Astrocyte (in vitro differentiated cells and primary cell): ENCODE data around the gene TMEM183A. TPM values are rescaled to one million over a fixed set of nuclear protein-coding genes. Genes with fewer than 3 reads are reported as not detected.
"Not testable (repeated sequence)": the region's sequence is repeated elsewhere in the genome, so short reads cannot be mapped to it uniquely, and the experiment has no call there.

Source experiments
- DNase-seq: peaks from one replicate; pipeline ENCODE4 v3.0.0-alpha.2; 2010; ENCODE audit warnings: low read depth
- FAIRE-seq: peaks from 2 replicates; lab custom pipeline; 2011; peaks lifted over from hg19 to GRCh38; lab: Jason Lieb, UNC
- H2AFZ ChIP-seq: 2 replicates; pipeline ENCODE4 v1.6.0; 2012; ENCODE audit warnings: low read depth, low read length, inconsistent platforms
- H3K27ac ChIP-seq: 2 replicates; pipeline ENCODE4 v1.5.1; 2011; ENCODE audit warnings: low read depth, low read length, inconsistent platforms
- H3K27me3 ChIP-seq: 2 replicates; pipeline ENCODE4 v1.6.0; 2011; ENCODE audit warnings: low read length, inconsistent platforms; ENCODE audit not compliant: insufficient read depth
- H3K36me3 ChIP-seq: 2 replicates; pipeline ENCODE4 v1.5.1; 2011; ENCODE audit warnings: low read length, inconsistent platforms; ENCODE audit not compliant: insufficient read depth
- H3K4me1 ChIP-seq: 2 replicates; pipeline ENCODE4 v1.5.1; 2011; ENCODE audit warnings: low read length, inconsistent platforms; ENCODE audit not compliant: insufficient read depth
- H3K4me2 ChIP-seq: 2 replicates; pipeline ENCODE4 v1.6.0; 2012; ENCODE audit warnings: low read length, inconsistent platforms
- H3K4me3 ChIP-seq: 2 replicates; pipeline ENCODE4 v1.5.1; 2011; ENCODE audit warnings: low read depth, mild to moderate bottlenecking, low read length, inconsistent platforms; ENCODE audit not compliant: insufficient read depth
- H3K79me2 ChIP-seq: 2 replicates; pipeline ENCODE4 v1.6.0; 2012; ENCODE audit warnings: mild to moderate bottlenecking, low read length, inconsistent platforms; ENCODE audit not compliant: insufficient read depth
- H3K9ac ChIP-seq: 2 replicates; pipeline ENCODE4 v1.6.0; 2012; ENCODE audit warnings: mild to moderate bottlenecking, low read length, inconsistent platforms
- H3K9me3 ChIP-seq: 2 replicates; pipeline ENCODE4 v1.5.1; 2012; ENCODE audit warnings: low read depth, mild to moderate bottlenecking, low read length, inconsistent platforms; ENCODE audit not compliant: insufficient read depth
- H4K20me1 ChIP-seq: 2 replicates; pipeline ENCODE4 v1.6.0; 2012; ENCODE audit warnings: low read length, inconsistent platforms; ENCODE audit not compliant: insufficient read depth
- H3K27ac Mint-ChIP-seq: one replicate; pipeline ENCODE4 v1.8.0; 2021; ENCODE audit warnings: mild to moderate bottlenecking, mixed read lengths; ENCODE audit not compliant: unreplicated experiment
- H3K27me3 Mint-ChIP-seq: one replicate; pipeline ENCODE4 v1.8.0; 2021; ENCODE audit warnings: low read depth, mixed read lengths; ENCODE audit not compliant: unreplicated experiment
- H3K36me3 Mint-ChIP-seq: one replicate; pipeline ENCODE4 v1.8.0; 2021; ENCODE audit warnings: low read depth, mixed read lengths; ENCODE audit not compliant: unreplicated experiment
- H3K4me1 Mint-ChIP-seq: one replicate; pipeline ENCODE4 v1.8.0; 2021; ENCODE audit warnings: low read depth, mixed read lengths; ENCODE audit not compliant: unreplicated experiment
- H3K4me3 Mint-ChIP-seq: one replicate; pipeline ENCODE4 v1.8.0; 2021; ENCODE audit warnings: mild to moderate bottlenecking, moderate library complexity, mixed read lengths; ENCODE audit not compliant: unreplicated experiment
- H3K9me3 Mint-ChIP-seq: one replicate; pipeline ENCODE4 v1.8.0; 2021; ENCODE audit warnings: mild to moderate bottlenecking, mixed read lengths; ENCODE audit not compliant: unreplicated experiment
- EZH2 ChIP-seq: IDR thresholded peaks from 2 replicates; pipeline ENCODE4 v1.6.1; 2012; ENCODE audit warnings: mild to moderate bottlenecking, low read length, inconsistent platforms; ENCODE audit not compliant: insufficient read depth
- total RNA-seq: library from RNA; stranded (reverse); gene quantifications from 2 replicates; pipeline ENCODE4 v1.2.1, GENCODE V29; 2021
- TF ChIP-seq, protein P1 (sequence below): IDR thresholded peaks from 2 replicates; pipeline ENCODE4 v1.5.1; 2011; ENCODE audit warnings: low read depth, mild to moderate bottlenecking, inconsistent platforms, low read length, moderate library complexity; ENCODE audit not compliant: insufficient read depth

TMEM183A gene
- total RNA-seq, 1 donor from 2014 or later, result 68.6 TPM

DNA sequence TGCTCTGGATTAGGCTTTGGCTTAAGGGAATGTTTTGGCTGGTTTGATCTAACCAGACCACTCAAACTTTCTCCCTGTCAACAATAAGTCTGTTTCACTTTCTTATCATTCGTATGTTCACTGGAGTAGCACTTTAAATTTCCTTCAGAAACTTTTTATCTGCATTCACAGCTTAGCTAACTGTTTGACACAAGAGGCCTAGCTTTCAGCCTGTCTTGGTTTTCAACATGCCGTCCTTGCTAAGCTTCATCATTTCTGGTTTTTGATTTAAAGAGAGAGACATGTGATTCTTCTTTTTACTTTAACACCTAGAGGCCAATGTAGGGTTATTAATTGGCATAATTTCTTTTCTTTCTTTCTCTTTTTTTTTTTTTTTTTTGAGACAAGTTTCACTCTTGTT, 25.2 kb upstream of the TMEM183A start:
- no peak for FAIRE-seq
- Histone ChIP-seq H4K20me1 (no peaks in the 10 kb centered on the region), H3K27ac (no peak overlapping the region), H3K4me2 (no peak overlapping the region), H3K4me1 (no peaks in the 10 kb centered on the region), H3K9me3 (no peaks in the 10 kb centered on the region), H3K36me3 (no peaks in the 10 kb centered on the region), H3K9ac (no peak overlapping the region), H3K79me2 (no peaks in the 10 kb centered on the region), H3K4me3 (no peak overlapping the region), H2AFZ (no peak overlapping the region), H3K27me3 (peaks cover 32% of the 10 kb centered on the region)
- Mint-ChIP-seq H3K27me3 (peaks cover 23% of the 10 kb centered on the region), H3K4me1 (no peaks in the 10 kb centered on the region), H3K27ac (no peak overlapping the region), H3K4me3 (no peak overlapping the region), H3K36me3 (no peaks in the 10 kb centered on the region), H3K9me3 (no peaks in the 10 kb centered on the region)
- no peak for DNase-seq
- no peak for TF ChIP-seq EZH2
- TF ChIP-seq, protein P1, sequence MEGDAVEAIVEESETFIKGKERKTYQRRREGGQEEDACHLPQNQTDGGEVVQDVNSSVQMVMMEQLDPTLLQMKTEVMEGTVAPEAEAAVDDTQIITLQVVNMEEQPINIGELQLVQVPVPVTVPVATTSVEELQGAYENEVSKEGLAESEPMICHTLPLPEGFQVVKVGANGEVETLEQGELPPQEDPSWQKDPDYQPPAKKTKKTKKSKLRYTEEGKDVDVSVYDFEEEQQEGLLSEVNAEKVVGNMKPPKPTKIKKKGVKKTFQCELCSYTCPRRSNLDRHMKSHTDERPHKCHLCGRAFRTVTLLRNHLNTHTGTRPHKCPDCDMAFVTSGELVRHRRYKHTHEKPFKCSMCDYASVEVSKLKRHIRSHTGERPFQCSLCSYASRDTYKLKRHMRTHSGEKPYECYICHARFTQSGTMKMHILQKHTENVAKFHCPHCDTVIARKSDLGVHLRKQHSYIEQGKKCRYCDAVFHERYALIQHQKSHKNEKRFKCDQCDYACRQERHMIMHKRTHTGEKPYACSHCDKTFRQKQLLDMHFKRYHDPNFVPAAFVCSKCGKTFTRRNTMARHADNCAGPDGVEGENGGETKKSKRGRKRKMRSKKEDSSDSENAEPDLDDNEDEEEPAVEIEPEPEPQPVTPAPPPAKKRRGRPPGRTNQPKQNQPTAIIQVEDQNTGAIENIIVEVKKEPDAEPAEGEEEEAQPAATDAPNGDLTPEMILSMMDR, result no peak

DNA sequence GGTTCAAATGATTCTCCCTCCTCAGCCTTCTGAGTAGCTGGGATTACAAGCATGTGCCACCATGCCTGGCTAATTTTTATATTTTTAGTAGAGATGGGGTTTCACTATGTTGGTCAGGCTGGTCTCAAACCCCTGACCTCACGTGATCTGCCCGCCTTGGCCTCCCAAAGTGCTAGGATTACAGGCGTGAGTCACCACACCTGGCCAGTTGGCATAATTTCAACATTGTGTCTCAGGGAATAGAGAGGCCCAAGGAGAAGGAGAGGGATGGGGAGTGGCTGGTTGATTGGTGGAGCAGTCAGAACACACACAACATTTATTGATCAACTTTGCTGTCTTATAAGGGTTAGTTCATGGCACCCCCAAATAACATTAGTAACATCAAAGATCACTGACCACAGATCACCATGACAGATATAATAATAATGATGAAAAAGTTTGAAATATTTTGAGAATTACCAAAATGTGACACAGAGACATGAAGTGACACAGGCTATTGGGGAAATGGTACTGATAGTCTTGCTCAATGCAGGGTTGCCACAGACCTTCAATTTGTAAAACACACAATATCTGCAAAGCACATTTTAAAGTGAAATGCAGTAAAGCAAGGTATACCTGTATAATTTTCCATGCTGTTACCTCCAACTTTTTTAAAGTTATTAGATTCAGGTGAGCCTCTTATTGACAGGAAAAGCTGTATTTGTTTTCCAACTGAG, 24.3 kb upstream of the TMEM183A start:
- peaks cover 21% of the 10 kb centered on the region for H3K27me3 Mint-ChIP-seq
- FAIRE-seq, result no peak

DNA sequence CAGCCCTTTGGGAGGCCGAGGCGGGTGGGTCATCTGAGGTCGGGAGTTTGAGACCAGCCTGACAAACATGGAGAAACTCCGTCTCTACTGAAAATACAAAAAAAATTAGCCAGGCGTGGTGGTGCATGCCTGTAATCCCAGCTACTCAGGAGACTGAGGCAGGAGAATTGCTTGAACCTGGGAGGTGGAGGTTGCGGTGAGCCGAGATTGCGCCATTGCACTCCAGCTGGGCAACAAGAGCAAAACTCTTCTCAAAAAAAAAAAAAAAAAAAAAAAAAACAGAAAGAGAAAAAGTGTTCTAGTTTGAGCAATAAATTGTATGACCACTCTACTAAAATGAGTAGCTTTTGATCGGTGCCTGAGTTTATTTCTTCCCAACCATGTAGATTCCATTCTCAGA, 21.1 kb upstream of the TMEM183A start:
- H3K27me3 Mint-ChIP-seq, result peaks cover 25% of the 10 kb centered on the region
- H2AFZ ChIP-seq, H3K4me3 Mint-ChIP-seq, DNase-seq, H3K36me3 Mint-ChIP-seq, H3K4me3 ChIP-seq, H3K9me3 Mint-ChIP-seq, H3K4me1 ChIP-seq, H4K20me1 ChIP-seq, H3K9me3 ChIP-seq, H3K9ac ChIP-seq, H3K27ac ChIP-seq, H3K4me1 Mint-ChIP-seq, H3K79me2 ChIP-seq, FAIRE-seq, H3K36me3 ChIP-seq, H3K27ac Mint-ChIP-seq, H3K4me2 ChIP-seq: not testable (repeated sequence)
- H3K27me3 ChIP-seq, result peaks cover 33% of the 10 kb centered on the region

More for the DNA sequence above, 24.3 kb upstream of the TMEM183A start:
- H2AFZ ChIP-seq, result no peak overlapping the region
- H3K9ac ChIP-seq, result no peak overlapping the region
- Mint-ChIP-seq H3K4me3 (no peak overlapping the region), H3K27ac (no peak overlapping the region), H3K9me3 (peaks cover 2% of the 10 kb centered on the region), H3K36me3 (no peaks in the 10 kb centered on the region), H3K4me1 (no peaks in the 10 kb centered on the region)
- peaks cover 33% of the 10 kb centered on the region for H3K27me3 ChIP-seq
- no peaks in the 10 kb centered on the region for H3K79me2 ChIP-seq
- DNase-seq, result no peak
- H4K20me1 ChIP-seq, result no peaks in the 10 kb centered on the region
- no peak overlapping the region for H3K27ac ChIP-seq
- no peak overlapping the region for H3K4me3 ChIP-seq
- TF ChIP-seq EZH2, result no peak
- no peaks in the 10 kb centered on the region for H3K4me1 ChIP-seq
- no peak overlapping the region for H3K4me2 ChIP-seq
- H3K9me3 ChIP-seq, result no peaks in the 10 kb centered on the region
- H3K36me3 ChIP-seq, result no peaks in the 10 kb centered on the region
